IPS DF 4.7 (cell line): Measurements from ENCODE around the gene TBX10.
"Not testable (repeated sequence)": the region's sequence is repeated elsewhere in the genome, so short reads cannot be mapped to it uniquely, and the experiment has no call there.

Source experiments
- DNase-seq: peaks from one replicate; pipeline ENCODE4 v3.0.0-alpha.2; 2013; ENCODE audit warnings: low spot score; ENCODE audit errors: extremely low read depth

Gene TBX10

GRCh38 chr11:67632175-67632981 lies 7.2 kb downstream of the TBX10 start:
- no peak for DNase-seq

- no peak for DNase-seq
Observed at GRCh38 chr11:67631853-67632174, 7.7 kb downstream of the TBX10 start.

- DNase-seq = no peak
Observed at GRCh38 chr11:67631411-67631810, 8.2 kb downstream of the TBX10 start.

GRCh38 chr11:67630943-67631331 lies 8.6 kb downstream of the TBX10 start:
- DNase-seq = no peak

GRCh38 chr11:67630228-67630942 lies 9.2 kb downstream of the TBX10 start:
- no peak for DNase-seq

- DNase-seq = no peak
Observed at GRCh38 chr11:67629386-67630227, 10.0 kb downstream of the TBX10 start, which contains the start of gene NUDT8. Gene NUDT8 (minus strand): TSS chr11:67629937. CDS start chr11:67629911, 26 bp downstream.

GRCh38 chr11:67628710-67629385 lies 10.7 kb downstream of the TBX10 start:
- DNase-seq = no peak

GRCh38 chr11:67627812-67628624 lies 11.5 kb downstream of the TBX10 start:
- no peak for DNase-seq

- no peak for DNase-seq
Observed at GRCh38 chr11:67627441-67627811, 12.1 kb downstream of the TBX10 start.

- no peak for DNase-seq
Observed at GRCh38 chr11:67626970-67627369, 12.6 kb downstream of the TBX10 start.

GRCh38 chr11:67626131-67626833 lies 13.3 kb downstream of the TBX10 start:
- DNase-seq = not testable (repeated sequence)

- DNase-seq = not testable (repeated sequence)
Observed at GRCh38 chr11:67623795-67624194, 15.8 kb downstream of the TBX10 start.

GRCh38 chr11:67622905-67623304 lies 16.7 kb downstream of the TBX10 start:
- not testable (repeated sequence) for DNase-seq

- not testable (repeated sequence) for DNase-seq
Observed at GRCh38 chr11:67621928-67622327, 17.6 kb downstream of the TBX10 start.

GRCh38 chr11:67620621-67621020 lies 18.9 kb downstream of the TBX10 start:
- not testable (repeated sequence) for DNase-seq

- DNase-seq = not testable (repeated sequence)
Observed at GRCh38 chr11:67619683-67620618, 19.6 kb downstream of the TBX10 start.

- DNase-seq = not testable (repeated sequence)
Observed at GRCh38 chr11:67618901-67619659, 20.5 kb downstream of the TBX10 start.
